ENCODE results near the gene CYYR1. TPM values are rescaled to one million over a fixed set of nuclear protein-coding genes. Genes with fewer than 3 reads are reported as not detected.

Gene CYYR1
- total RNA-seq, 3 donors from 2014 or later, result 0.08 to 0.18 TPM; not detected in 1

GRCh38 chr21:26421724-26422123 is 151.4 kb downstream of the CYYR1 start:
- no peak for DNase-seq
- ATAC-seq, result no peak
- no peaks in the 10 kb centered on the region for H3K36me3 Mint-ChIP-seq (ENCODE audit: insufficient read depth)
- H3K4me1 Mint-ChIP-seq (ENCODE audit: low read depth), result no peaks in the 10 kb centered on the region
- no peaks in the 10 kb centered on the region for H3K27me3 Mint-ChIP-seq (ENCODE audit: low read depth)
- H3K4me3 Mint-ChIP-seq, result no peak overlapping the region
- H3K9me3 Mint-ChIP-seq, result no peaks in the 10 kb centered on the region
